Activated CD8-positive, alpha-beta memory T cell treated with anti-CD3 and anti-CD28 coated beads for 48 hours (primary cell): ENCODE results near the gene CADPS.

Source experiments
- DNase-seq, 3 experiments: peaks; one replicate each; pipeline ENCODE4 v3.0.0-alpha.2; 2020; ENCODE audit warnings: low read depth in 2 of 3, low spot score in 2 of 3

Gene CADPS

GRCh38 chr3:62812631-62813030 is 62.6 kb downstream of the CADPS start:
- no peak for DNase-seq

GRCh38 chr3:62811119-62811518 is 64.1 kb downstream of the CADPS start:
- no peak for DNase-seq

GRCh38 chr3:62809369-62809768 is 65.8 kb downstream of the CADPS start:
- DNase-seq = no peak

GRCh38 chr3:62805580-62806277 is 69.5 kb downstream of the CADPS start:
- no peak for DNase-seq

GRCh38 chr3:62805106-62805505 is 70.1 kb downstream of the CADPS start:
- DNase-seq = no peak

- no peak for DNase-seq
These were observed 71.9 kb downstream of the CADPS start for GRCh38 chr3:62803276-62803675.

GRCh38 chr3:62798000-62798399 is 77.2 kb downstream of the CADPS start:
- no peak for DNase-seq

- DNase-seq = no peak
These were observed 78.1 kb downstream of the CADPS start for GRCh38 chr3:62797132-62797531.

- no peak for DNase-seq
These were observed 79.1 kb downstream of the CADPS start for GRCh38 chr3:62795978-62796657.

GRCh38 chr3:62793946-62794345 is 81.3 kb downstream of the CADPS start:
- DNase-seq = no peak

- DNase-seq = no peak
These were observed 89.8 kb downstream of the CADPS start for GRCh38 chr3:62785384-62785783.

GRCh38 chr3:62781121-62781520 is 94.1 kb downstream of the CADPS start:
- no peak for DNase-seq

- DNase-seq = no peak
These were observed 97.5 kb downstream of the CADPS start for GRCh38 chr3:62777674-62778073.

- DNase-seq = no peak
These were observed 98.1 kb downstream of the CADPS start for GRCh38 chr3:62777130-62777529.

GRCh38 chr3:62774221-62774620 is 101.0 kb downstream of the CADPS start:
- no peak for DNase-seq

GRCh38 chr3:62771331-62772072 is 103.7 kb downstream of the CADPS start:
- no peak for DNase-seq

GRCh38 chr3:62768896-62769295 is 106.3 kb downstream of the CADPS start:
- no peak for DNase-seq

GRCh38 chr3:62761711-62762110 is 113.5 kb downstream of the CADPS start:
- no peak for DNase-seq

- no peak for DNase-seq
These were observed 113.9 kb downstream of the CADPS start for GRCh38 chr3:62761311-62761710.

GRCh38 chr3:62758296-62759066 is 116.7 kb downstream of the CADPS start:
- no peak for DNase-seq

GRCh38 chr3:62757045-62757444 is 118.2 kb downstream of the CADPS start:
- DNase-seq = no peak
